ENCODE measurements around the gene NECAB3. TPM values are rescaled to one million over a fixed set of nuclear protein-coding genes. Genes with fewer than 3 reads are reported as not detected.
"Not testable (repeated sequence)": the region's sequence is repeated elsewhere in the genome, so short reads cannot be mapped to it uniquely, and the experiment has no call there.

The NECAB3 gene
- total RNA-seq, 1 donor from 2014 or later: 186 TPM

DNA sequence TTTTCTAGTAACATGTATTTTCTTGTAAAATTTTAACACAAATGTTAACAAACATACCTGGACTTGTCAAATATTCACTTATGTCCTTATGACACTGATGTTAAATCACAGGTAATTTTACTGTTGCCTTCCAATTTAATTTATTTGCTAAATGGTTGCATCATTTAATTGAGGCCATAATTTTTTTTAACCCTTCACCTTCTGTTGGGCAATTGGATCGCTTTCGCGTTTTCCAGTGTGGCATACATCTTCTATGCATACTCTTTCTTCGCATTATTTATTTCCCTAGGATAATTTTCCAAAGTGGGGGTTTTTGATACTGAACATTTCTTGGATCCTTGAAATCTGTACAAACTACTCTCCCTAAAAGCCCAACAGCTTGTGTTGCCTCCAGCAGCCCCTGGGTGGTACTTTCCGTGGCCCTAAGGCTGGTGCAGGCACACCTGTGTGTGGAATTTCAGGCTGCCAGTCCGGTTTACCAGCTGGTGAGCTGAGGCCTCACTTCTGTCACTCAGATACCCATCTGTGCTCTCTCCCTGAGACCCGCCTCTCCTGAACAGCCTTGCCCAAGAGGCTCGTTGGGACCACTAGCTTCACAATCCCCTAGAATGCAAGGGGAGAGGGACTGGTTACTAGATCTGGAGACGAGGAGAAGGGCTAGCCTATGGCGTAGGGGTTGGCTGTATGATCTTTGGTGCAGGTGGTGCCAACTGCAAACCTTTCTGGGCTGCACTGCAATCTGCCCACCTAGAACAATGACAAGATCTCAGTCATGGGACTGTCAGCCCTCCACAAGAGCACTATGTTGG lies 23.3 kb downstream of the NECAB3 start:
- DNase-seq (ENCODE audit: low read depth): no peak

DNA sequence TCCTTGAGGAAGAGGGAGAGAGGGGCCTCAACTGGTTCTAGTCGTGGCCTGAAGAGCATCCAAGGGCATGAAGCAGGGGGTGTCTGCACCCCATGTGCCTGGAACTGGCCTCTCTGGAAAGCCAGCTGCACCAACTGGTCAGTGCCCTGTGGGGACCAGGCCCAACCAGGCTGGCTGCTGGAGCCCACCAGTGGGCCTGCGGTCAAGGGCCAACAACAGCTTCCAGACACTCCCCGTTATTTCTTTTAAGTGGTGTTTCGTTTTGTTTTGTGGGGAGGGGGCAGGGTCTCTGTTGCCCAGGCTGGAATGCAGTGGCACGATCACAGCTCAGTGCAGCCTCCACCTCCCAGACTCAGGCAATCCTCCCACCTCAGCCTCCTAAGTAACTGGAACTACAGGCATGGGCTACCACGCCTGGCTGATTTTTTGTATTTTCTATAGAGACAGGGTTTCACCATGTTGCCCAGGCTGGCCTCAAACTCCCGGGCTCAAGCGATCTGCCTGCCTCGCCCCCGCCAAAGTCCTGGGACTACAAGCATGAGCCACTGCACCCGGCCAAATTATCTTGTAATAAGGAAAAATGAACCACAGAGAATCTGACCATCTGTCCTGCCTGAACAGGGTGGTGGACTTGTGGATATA lies 24.0 kb downstream of the NECAB3 start:
- DNase-seq (ENCODE audit: low read depth): no peak

DNA sequence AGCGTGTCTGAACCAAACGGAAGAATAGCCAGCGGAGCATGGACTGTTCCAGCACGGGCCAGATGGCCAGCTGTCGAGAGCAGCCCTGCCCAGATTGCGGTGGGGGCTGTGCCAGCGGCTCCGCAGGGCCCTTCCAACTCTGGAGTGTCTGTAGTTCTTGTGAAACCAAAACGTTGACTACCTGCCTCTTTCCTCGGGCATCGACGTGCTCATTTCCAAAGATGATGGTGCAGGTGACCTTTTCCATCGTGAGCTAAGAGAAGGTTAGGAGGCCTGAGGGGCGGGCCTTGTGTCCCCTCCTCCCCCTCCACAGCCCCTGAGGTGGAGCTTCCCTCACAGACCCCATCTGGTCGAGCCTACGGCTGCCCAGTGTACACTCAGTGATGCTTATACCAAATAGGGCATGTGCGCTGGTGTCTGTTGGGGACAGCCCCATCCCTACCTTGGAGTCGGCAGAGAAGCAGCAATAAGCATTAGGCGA lies 25.0 kb downstream of the NECAB3 start:
- peak; percentile 79 for DNase-seq (ENCODE audit: low read depth)

- DNase-seq (ENCODE audit: low read depth): no peak
Observed at GRCh38 chr20:33648396-33649004, 25.7 kb downstream of the NECAB3 start.

DNA sequence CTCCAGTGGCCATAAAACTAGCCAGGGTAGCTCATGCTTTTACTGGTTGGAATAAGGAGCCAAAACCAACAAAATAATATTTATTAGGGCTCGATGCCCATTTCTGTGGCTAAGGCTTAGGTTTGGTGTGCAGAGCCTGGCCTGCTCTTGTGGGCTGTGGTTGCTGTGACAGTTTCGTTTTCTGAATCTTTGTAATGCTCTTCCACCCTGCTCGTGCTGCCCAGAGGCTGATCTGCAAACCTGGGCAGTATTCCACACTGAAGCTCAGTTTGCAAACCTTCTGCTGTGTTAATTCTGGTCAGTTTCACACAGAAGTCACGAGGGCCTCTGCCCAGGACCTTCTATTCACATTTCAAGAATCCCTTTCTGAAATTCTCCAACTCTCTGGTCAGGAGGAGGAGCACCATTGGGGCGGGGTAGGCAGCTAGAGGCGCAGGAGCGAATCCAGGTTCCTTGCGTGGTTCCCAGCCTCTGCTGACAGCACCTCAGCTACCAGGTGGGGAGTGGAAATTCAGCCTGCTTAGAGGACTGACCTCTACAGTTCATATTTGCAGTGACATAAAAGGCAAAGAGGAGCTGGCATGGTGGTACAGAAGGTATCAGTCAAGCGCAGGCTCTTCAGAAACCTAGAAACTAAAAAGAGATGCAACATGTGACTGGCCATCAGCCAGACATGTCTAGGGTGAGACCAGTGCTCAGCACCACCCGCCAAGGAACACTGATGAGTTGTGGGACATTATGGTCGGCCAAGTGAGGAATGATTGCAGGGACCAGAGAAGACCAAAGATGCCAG lies 26.4 kb downstream of the NECAB3 start:
- peak; percentile 75 for DNase-seq (ENCODE audit: low read depth)

GRCh38 chr20:33646959-33647602 lies 27.1 kb downstream of the NECAB3 start:
- not testable (repeated sequence) for DNase-seq (ENCODE audit: low read depth)

- no peak for DNase-seq (ENCODE audit: low read depth)
Observed at GRCh38 chr20:33646191-33646590, 28.0 kb downstream of the NECAB3 start.

DNA sequence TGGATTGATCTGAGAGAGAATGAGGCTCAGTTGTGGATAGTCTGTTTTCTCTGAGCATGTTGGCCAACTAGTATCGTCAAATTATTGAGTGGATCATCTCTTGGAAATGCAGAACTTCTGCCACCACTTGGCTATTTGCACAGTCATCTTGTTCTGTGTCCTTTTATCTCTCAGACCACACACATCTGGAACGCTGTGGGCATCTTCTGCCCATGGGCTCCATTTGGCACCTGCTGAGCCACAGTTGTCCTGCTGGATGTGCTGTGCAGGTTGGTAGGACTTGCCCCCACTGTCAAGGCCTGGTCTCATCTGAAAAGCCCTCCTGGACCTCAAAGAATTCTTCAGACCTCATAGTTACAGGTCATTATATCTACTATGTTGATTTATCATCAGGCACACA lies 28.8 kb downstream of the NECAB3 start:
- no peak for DNase-seq (ENCODE audit: low read depth)

GRCh38 chr20:33645072-33645358 lies 29.2 kb downstream of the NECAB3 start:
- no peak for DNase-seq (ENCODE audit: low read depth)

GRCh38 chr20:33644313-33645071 lies 29.7 kb downstream of the NECAB3 start:
- DNase-seq (ENCODE audit: low read depth): no peak

DNA sequence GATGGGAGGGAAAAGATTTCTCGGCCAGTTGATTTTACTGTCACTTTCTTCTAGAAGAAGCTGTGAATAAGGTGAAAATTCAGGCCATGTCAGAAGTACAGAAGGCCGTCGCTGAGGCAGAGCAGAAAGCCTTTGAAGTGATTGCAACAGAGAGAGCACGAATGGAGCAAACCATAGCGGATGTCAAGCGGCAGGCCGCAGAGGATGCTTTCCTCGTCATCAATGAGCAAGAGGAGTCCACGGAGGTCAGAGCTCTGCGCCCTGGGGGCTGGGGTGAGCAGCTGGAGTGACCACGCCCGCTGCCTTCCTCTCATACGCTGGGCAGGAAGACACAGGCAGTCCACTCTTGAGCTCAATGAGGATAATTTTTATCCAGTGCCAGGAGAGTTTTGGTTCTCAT lies 33.9 kb downstream of the NECAB3 start:
- DNase-seq (ENCODE audit: low read depth): no peak

DNA sequence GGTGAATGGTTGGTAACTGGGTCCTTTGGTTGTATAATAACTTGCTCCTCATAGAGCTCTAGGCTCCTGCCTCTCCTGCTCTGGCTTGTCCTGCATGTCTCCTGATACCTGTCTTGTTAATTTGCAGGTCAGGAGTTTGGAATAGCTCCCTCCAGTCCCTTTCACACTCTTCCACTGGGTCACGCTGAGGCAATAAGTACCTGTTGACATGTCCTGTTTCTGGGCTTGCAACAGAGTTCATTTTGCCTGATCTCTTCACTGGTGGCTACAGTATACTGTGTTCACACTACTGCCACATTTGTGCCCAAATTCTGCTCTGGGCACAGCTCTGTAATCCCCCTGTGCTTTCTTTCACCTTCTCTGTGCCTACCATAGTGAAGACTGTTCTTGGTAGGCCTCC lies 37.5 kb downstream of the NECAB3 start:
- DNase-seq (ENCODE audit: low read depth): no peak

GRCh38 chr20:33635341-33635740 lies 38.9 kb downstream of the NECAB3 start:
- no peak for DNase-seq (ENCODE audit: low read depth)

- not testable (repeated sequence) for DNase-seq (ENCODE audit: low read depth)
Observed at GRCh38 chr20:33631910-33632309, 42.3 kb downstream of the NECAB3 start.

DNA sequence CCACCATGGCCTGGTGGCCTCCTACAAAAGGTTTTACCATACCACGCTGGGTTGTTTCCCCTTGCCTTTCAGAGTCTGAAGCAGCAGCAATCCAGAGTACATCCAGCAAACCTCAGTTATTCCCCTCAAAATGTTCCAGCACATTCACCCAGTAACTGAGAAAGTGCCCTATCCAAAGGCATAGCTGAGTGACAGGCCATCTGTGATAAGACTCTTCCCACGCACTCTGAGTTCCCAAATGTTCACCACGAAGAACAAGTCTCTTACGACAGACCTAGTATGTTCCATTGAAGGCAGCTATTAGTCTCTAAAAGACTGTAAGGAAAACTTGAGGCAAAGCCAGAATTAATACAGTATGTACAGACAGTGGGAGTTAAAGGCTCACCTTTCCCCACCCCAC lies 43.7 kb downstream of the NECAB3 start:
- DNase-seq (ENCODE audit: low read depth): no peak

GRCh38 chr20:33629979-33630378 lies 44.2 kb downstream of the NECAB3 start:
- DNase-seq (ENCODE audit: low read depth): no peak

GRCh38 chr20:33629533-33629932 lies 44.7 kb downstream of the NECAB3 start:
- no peak for DNase-seq (ENCODE audit: low read depth)

GRCh38 chr20:33627577-33628216 lies 46.5 kb downstream of the NECAB3 start:
- DNase-seq (ENCODE audit: low read depth): no peak

DNA sequence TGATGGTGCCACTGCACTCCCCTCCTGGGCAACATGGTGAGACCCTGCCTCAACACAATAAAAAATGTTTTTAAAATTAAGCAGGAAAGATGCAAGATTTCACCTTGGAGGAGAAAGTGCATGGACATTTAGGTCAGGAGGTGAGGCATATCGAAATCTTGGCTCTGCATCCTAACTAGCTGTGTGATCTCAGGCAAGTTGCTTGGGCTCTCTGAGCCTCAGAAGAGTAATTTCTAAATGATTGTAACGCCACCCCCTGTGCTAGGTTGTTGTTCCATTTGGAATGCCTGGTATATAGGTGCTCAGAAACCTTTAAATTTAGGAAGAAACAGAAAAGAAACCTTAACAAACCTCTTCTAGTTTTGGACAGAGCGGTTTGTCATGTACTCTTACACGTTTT lies 48.0 kb downstream of the NECAB3 start:
- no peak for DNase-seq (ENCODE audit: low read depth)

DNA sequence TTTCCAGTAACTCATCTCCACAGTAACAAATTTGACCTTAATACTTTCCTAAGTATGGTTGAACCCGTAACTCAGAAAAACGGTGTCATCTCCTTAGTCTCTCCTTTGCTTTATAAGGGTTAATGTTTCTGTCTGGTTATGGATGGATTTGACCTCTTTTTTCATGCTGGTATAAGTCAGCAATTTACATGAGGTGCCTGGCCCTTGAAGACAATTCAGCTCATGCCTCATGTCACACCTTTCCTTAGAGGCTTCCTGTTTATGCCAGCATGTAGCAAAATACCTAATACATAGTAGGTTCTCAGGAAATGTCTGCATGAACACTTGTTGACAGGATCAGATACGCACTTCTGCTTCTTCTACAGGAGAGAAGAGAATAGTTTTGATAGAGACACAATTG lies 49.8 kb downstream of the NECAB3 start:
- no peak for DNase-seq (ENCODE audit: low read depth)

Measured in myocyte (in vitro differentiated cells).